Spleen (tissue), 11 donors: ENCODE measurements around the gene GP1BB. TPM values are rescaled to one million over a fixed set of nuclear protein-coding genes. Genes with fewer than 3 reads are reported as not detected.

Experiments
- DNase-seq: peaks from one replicate; pipeline ENCODE4 v3.0.0-alpha.2; 2020
- H3K27ac ChIP-seq, 8 donors: fragments of 200-600 bp; sonication (generic) in 7 of 8; 1 replicate in 4 of 8; 2 replicates in 4 of 8; pipeline versions ENCODE4 v1.5.0 to v1.8.0; 2016 to 2021; ENCODE audit warnings: inconsistent platforms in 4 of 8, mild to moderate bottlenecking in 4 of 8, moderate library complexity in 1 of 8
- H3K27me3 ChIP-seq, 7 donors: fragments of 200-600 bp; sonication (generic) in 6 of 7; replicated peaks in 1 of 7; 1 replicate in 4 of 7; 2 replicates in 3 of 7; pipeline versions ENCODE4 v1.5.0 to v1.8.0; 2016 to 2021; ENCODE audit warnings: inconsistent platforms in 3 of 7, mild to moderate bottlenecking in 1 of 7
- H3K36me3 ChIP-seq, 6 donors: fragments of 200-600 bp; sonication (generic) in 5 of 6; 1 replicate in 4 of 6; 2 replicates in 2 of 6; pipeline versions ENCODE4 v1.5.0 to v1.8.0; 2016 to 2021; ENCODE audit warnings: inconsistent platforms in 2 of 6
- H3K4me1 ChIP-seq, 6 donors: fragments of 200-600 bp; sonication (generic) in 5 of 6; 1 replicate in 3 of 6; 2 replicates in 3 of 6; pipeline versions ENCODE4 v1.5.0 to v1.8.0; 2016 to 2021; ENCODE audit warnings: inconsistent platforms in 3 of 6
- H3K4me3 ChIP-seq, 8 donors: fragments of 200-600 bp; sonication (generic) in 7 of 8; 1 replicate in 4 of 8; 2 replicates in 4 of 8; pipeline versions ENCODE4 v1.5.0 to v1.8.0; 2016 to 2021; ENCODE audit warnings: inconsistent platforms in 4 of 8, mild to moderate bottlenecking in 4 of 8, moderate library complexity in 2 of 8
- H3K9me3 ChIP-seq, 8 donors: fragments of 200-600 bp; sonication (generic) in 7 of 8; 1 replicate in 4 of 8; 2 replicates in 4 of 8; pipeline versions ENCODE4 v1.5.0 to v1.8.0; 2016 to 2021; ENCODE audit warnings: inconsistent platforms in 4 of 8
- CTCF ChIP-seq, 11 experiments: fragments of 200-600 bp in 7 of 11; fragments of 450-650 bp in 4 of 11; sonication (generic) in 4 of 11; IDR thresholded peaks in 8 of 11; conservative IDR thresholded peaks in 3 of 11; 1 replicate in 7 of 11; 2 replicates in 4 of 11; pipeline versions ENCODE4 v1.4.0 to v1.8.0; 2016 to 2021; ENCODE audit warnings: antibody characterized with exemption in 11 of 11, inconsistent platforms in 4 of 11, mild to moderate bottlenecking in 1 of 11
- POLR2A ChIP-seq, 3 donors: fragments of 450-650 bp; IDR thresholded peaks; one replicate each; pipeline ENCODE4 v1.5.1; 2017; ENCODE audit warnings: antibody characterized with exemption in 3 of 3, mild to moderate bottlenecking in 1 of 3
- POLR2AphosphoS5 ChIP-seq, 3 donors: sonication (generic); formaldehyde crosslinking; IDR thresholded peaks; one replicate each; pipeline ENCODE4 v1.5.1; 2017; ENCODE audit warnings: antibody characterized with exemption in 3 of 3
- WGBS, 5 donors: extraction: QIAGEN DNeasy Blood & Tissue Kit in 3 of 5; methylation state at CpG; one replicate each; pipeline versions ENCODE4 v1.1.5 to v1.1.7; 2013 to 2018; 5-methylcytosine and 5-hydroxymethylcytosine counted together
- intact Hi-C: fragments of 100-400 bp; cut with DNase I; formaldehyde crosslinking; loops from one replicate; pipeline ENCODE4 v1.15.0; 2023; ENCODE audit warnings: low total_unique reads
- polyA plus RNA-seq, 3 donors: library from polyadenylated mRNA; stranded (reverse); fragments of 200-250 nt; gene quantifications; one replicate each; pipeline ENCODE4 v1.2.1, GENCODE V29; 2013
- total RNA-seq, 7 donors: library from RNA; depleted of rRNA in 3 of 7; stranded (reverse); fragments of >200 nt in 3 of 7; fragmentation: NEBNext Ultra II Directional in 4 of 7; extraction: Animal tissue kit (Norgen Biotek cat#: 25700) in 4 of 7; gene quantifications; one replicate each; pipeline versions ENCODE4 v1.1.0 to v1.2.1, GENCODE V29; 2016 to 2021
- donor health status: healthy with polysubstance abuse.
- donor health status: DM: no; HTN: no; CAD: no; lungs with moderate emphysema.
- donor health status: DM: no; HTN: no; CAD: no.
- donor health status: Bipolar disorder and iron deficiency.
- donor health status: healthy.
- donor health status: DM: no; HTN: no; CAD: no.
- donor health status: DM: yes; HTN: yes; CAD: no.

GP1BB gene
- total and polyA plus RNA-seq, 10 donors = 4.2 to 25.4 (median 13.1) TPM

DNA sequence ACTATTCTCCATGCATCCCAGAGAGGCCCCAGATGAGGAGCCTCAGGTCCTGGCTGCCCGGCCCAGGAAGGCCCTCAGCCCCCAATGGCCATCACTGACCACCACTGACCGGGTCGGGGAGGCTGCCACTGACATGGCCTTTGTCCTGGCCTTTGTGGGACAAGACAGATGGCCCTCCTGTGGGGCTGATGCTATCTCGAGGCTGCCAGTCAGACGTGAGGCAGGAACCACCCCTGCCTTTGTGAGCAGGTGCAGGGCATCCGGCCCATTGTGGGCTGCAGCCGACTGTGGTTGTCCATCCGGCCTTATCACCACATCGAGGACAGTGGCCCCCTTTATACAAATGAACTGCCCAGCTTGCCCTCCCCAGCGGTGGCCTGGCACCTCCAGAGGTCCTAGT lies 5.5 kb downstream of the GP1BB start:
- H3K4me3 ChIP-seq = no peak overlapping the region
- no peak overlapping the region for H3K27ac ChIP-seq
- DNase-seq = no peak
- peaks cover 0 to 47% (median 14%) of the 10 kb centered on the region in 7 donors for H3K27me3 ChIP-seq
- 34 to 80% (median 73%) methylated on average over 3 to 10 of the region's 10 CpGs for WGBS, 5 donors
- no peak for TF ChIP-seq POLR2AphosphoS5 (IDR thresholded peaks at IDR 0.05)
- TF ChIP-seq CTCF (IDR thresholded peaks at IDR 0.05 in 8 of 11, conservative IDR thresholded peaks at IDR 0.05 in 3 of 11) = no peak
- TF ChIP-seq POLR2A (IDR thresholded peaks at IDR 0.05) = no peak
- no peaks in the 10 kb centered on the region for H3K9me3 ChIP-seq
- H3K36me3 ChIP-seq = peaks cover 0 to 6% (median 0%) of the 10 kb centered on the region in 6 donors
- H3K4me1 ChIP-seq = peaks cover 2 to 21% (median 17%) of the 10 kb centered on the region in 6 donors
- intact Hi-C loops = no loop called here

GRCh38 chr22:19729507-19729906 lies 6.2 kb downstream of the GP1BB start:
- no peaks in the 10 kb centered on the region for H3K9me3 ChIP-seq
- H3K27ac ChIP-seq = no peak overlapping the region
- H3K4me1 ChIP-seq = peaks cover 0 to 15% (median 11%) of the 10 kb centered on the region in 6 donors
- intact Hi-C loops = no loop called here
- H3K27me3 ChIP-seq = peaks cover 0 to 41% (median 8%) of the 10 kb centered on the region in 7 donors
- H3K36me3 ChIP-seq = peaks cover 0 to 2% (median 0%) of the 10 kb centered on the region in 6 donors
- no peak for DNase-seq
- H3K4me3 ChIP-seq = no peak overlapping the region
- WGBS, 5 donors = 74 to 90% (median 80%) methylated on average over 6 to 9 of the region's 9 CpGs
- TF ChIP-seq CTCF (IDR thresholded peaks at IDR 0.05 in 8 of 11, conservative IDR thresholded peaks at IDR 0.05 in 3 of 11) (no peak), POLR2AphosphoS5 (IDR thresholded peaks at IDR 0.05) (no peak), POLR2A (IDR thresholded peaks at IDR 0.05) (no peak)

- no peak overlapping the region for H3K4me3 ChIP-seq
- no peak for DNase-seq
- peaks cover 0 to 13% (median 10%) of the 10 kb centered on the region in 6 donors for H3K4me1 ChIP-seq
- no peak for TF ChIP-seq POLR2A (IDR thresholded peaks at IDR 0.05)
- TF ChIP-seq CTCF (IDR thresholded peaks at IDR 0.05 in 8 of 11, conservative IDR thresholded peaks at IDR 0.05 in 3 of 11) = no peak
- TF ChIP-seq POLR2AphosphoS5 (IDR thresholded peaks at IDR 0.05) = no peak
- H3K9me3 ChIP-seq = no peaks in the 10 kb centered on the region
- no peaks in the 10 kb centered on the region for H3K36me3 ChIP-seq
- peaks cover 0 to 34% (median 6%) of the 10 kb centered on the region in 7 donors for H3K27me3 ChIP-seq
- 89 to 96% (median 93%) methylated on average over 6 to 8 of the region's 8 CpGs for WGBS, 5 donors
- no peak overlapping the region for H3K27ac ChIP-seq
- intact Hi-C loops = loop anchor here (2.0 kb wide), 1 partner anchor 181 kb away; no protein-coding TSS in a partner anchor
These were observed 6.9 kb downstream of the GP1BB start for GRCh38 chr22:19730198-19730597.

DNA sequence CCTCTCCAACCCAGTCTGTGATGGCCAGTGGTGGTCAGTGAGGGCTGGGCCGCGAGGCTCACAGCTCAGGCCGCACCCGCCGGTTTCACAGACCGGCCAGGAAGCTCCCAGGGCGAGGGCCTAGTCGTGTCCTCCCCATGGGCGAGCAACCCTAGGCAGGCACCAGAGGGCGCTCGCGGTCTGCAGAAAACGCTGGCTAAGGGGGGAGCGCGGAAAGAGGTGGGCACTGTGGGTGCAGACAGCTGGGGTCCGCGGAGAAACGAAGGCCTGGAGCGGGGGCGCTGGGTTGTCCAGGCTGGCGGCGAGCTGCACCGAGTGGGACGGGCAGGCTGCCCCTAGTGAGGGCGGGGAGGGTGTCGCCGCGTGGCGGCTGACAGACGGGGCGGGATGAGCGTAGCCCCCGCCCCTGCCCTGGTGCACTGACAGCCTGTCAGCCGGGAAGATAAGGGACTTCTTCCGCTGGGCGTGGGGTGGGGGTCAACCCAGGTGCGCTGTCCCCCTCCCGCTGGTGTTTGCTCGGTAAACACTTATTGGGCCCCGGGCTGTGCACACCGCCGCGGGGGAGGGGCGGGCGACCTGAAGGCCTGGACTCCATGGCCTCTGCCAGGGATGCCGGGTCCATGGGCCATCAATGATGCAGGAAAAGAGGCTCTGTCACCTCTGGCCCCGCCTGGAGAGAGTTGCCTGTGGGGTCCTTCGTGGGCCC lies 7.5 kb downstream of the GP1BB start:
- intact Hi-C loops = loop anchor here (2.0 kb wide), 1 partner anchor 180 kb away; no protein-coding TSS in a partner anchor
- Histone ChIP-seq H3K9me3 (no peaks in the 10 kb centered on the region), H3K27me3 (peaks cover 0 to 30% (median 6%) of the 10 kb centered on the region in 7 donors), H3K36me3 (no peaks in the 10 kb centered on the region), H3K4me1 (peaks cover 0 to 13% (median 10%) of the 10 kb centered on the region in 6 donors), H3K4me3 (peak overlapping the region in 7 of 8 donors; percentile 15 to 60 (median 35)), H3K27ac (no peak overlapping the region)
- DNase-seq = peak; percentile 95
- 2 to 6% (median 4%) methylated on average over 19 to 48 of the region's 48 CpGs for WGBS, 5 donors
- no peak for TF ChIP-seq POLR2A (IDR thresholded peaks at IDR 0.05)
- TF ChIP-seq POLR2AphosphoS5 (IDR thresholded peaks at IDR 0.05) = peak; percentile 36 to 66 (median 62)
- peak; percentile 90 to 99 (median 97) for TF ChIP-seq CTCF (IDR thresholded peaks at IDR 0.05 in 8 of 11, conservative IDR thresholded peaks at IDR 0.05 in 3 of 11)
